Kidney (tissue), 14 donors: ENCODE measurements around the gene SLC24A5. TPM values are rescaled to one million over a fixed set of nuclear protein-coding genes. Genes with fewer than 3 reads are reported as not detected.

Experiments used
- DNase-seq, 5 donors: peaks; one replicate each; pipeline ENCODE4 v3.0.0-alpha.2; 2013 to 2020
- FAIRE-seq: peaks from 2 replicates; lab custom pipeline; 2012; peaks lifted over from hg19 to GRCh38; lab: Jason Lieb, UNC
- H3K27ac ChIP-seq, 2 donors: one replicate each; pipeline ENCODE4 v1.7.0; 2013; ENCODE audit warnings: low read depth in 2 of 2, low read length in 2 of 2, inconsistent platforms in 1 of 2
- H3K27me3 ChIP-seq: one replicate; pipeline ENCODE4 v1.7.1; 2013; ENCODE audit warnings: low read length, inconsistent platforms; ENCODE audit not compliant: control insufficient read depth, insufficient read depth
- H3K36me3 ChIP-seq, 3 donors: one replicate each; pipeline versions ENCODE4 v1.7.0 to v1.7.1; 2013; ENCODE audit warnings: low read length in 3 of 3, control low read depth in 1 of 3, inconsistent platforms in 1 of 3; ENCODE audit not compliant: insufficient read depth in 3 of 3, control insufficient read depth in 2 of 3
- H3K4me1 ChIP-seq, 3 donors: one replicate each; pipeline versions ENCODE4 v1.7.0 to v1.7.1; 2013; ENCODE audit warnings: low read length in 3 of 3, inconsistent platforms in 1 of 3, low read depth in 1 of 3; ENCODE audit not compliant: control insufficient read depth in 2 of 3, insufficient read depth in 2 of 3
- H3K4me3 ChIP-seq, 3 donors: one replicate each; pipeline versions ENCODE4 v1.7.0 to v1.8.1; 2013; ENCODE audit warnings: low read length in 3 of 3, control low read depth in 1 of 3, inconsistent platforms in 1 of 3
- H3K9ac ChIP-seq, 3 donors: one replicate each; pipeline versions ENCODE4 v1.7.0 to v1.7.1; 2013; ENCODE audit warnings: low read length in 3 of 3, control low read depth in 1 of 3, inconsistent platforms in 1 of 3
- H3K9me3 ChIP-seq, 3 donors: one replicate each; pipeline versions ENCODE4 v1.7.0 to v1.7.1; 2013; ENCODE audit warnings: low read length in 3 of 3, control low read depth in 1 of 3, inconsistent platforms in 1 of 3; ENCODE audit not compliant: control insufficient read depth in 2 of 3, insufficient read depth in 1 of 3
- intact Hi-C: fragments of 100-400 bp; cut with DNase I; formaldehyde crosslinking; loops from one replicate; pipeline ENCODE4 v1.11.1; 2022
- polyA plus RNA-seq: library from polyadenylated mRNA; stranded (reverse); fragments of 350-450 nt; fragmentation: Illumina TruSeq; extraction: RNeasy Lipid Tissue Mini Kit (QIAGEN cat#74804); gene quantifications from one replicate; pipeline ENCODE4 v1.2.3, GENCODE V29; 2014; ENCODE audit warnings: low read depth, low replicate concordance; ENCODE audit not compliant: insufficient read depth
- total RNA-seq: library from RNA; stranded (reverse); fragmentation: NEBNext Ultra II Directional; extraction: Animal tissue kit (Norgen Biotek cat#: 25700); gene quantifications from one replicate; pipeline ENCODE4 v1.2.1, GENCODE V29; 2021
- TF ChIP-seq, protein P1 (sequence below): IDR thresholded peaks from 3 replicates; pipeline ENCODE4 v1.5.1; 2012; ENCODE audit warnings: mild to moderate bottlenecking, moderate library complexity, borderline replicate concordance; ENCODE audit not compliant: insufficient read depth; ENCODE audit errors: extremely low read depth
- donor health status: control.
- donor health status: control.
- donor health status: control.
- donor health status: control.
- donor health status: control.
- donor health status: DM: yes; HTN: yes; CAD: no.
- donor health status: Normal renal cell carcinoma (clear cell type).

Gene SLC24A5
- total and polyA plus RNA-seq, 2 donors from 2014 or later, result not detected

DNA sequence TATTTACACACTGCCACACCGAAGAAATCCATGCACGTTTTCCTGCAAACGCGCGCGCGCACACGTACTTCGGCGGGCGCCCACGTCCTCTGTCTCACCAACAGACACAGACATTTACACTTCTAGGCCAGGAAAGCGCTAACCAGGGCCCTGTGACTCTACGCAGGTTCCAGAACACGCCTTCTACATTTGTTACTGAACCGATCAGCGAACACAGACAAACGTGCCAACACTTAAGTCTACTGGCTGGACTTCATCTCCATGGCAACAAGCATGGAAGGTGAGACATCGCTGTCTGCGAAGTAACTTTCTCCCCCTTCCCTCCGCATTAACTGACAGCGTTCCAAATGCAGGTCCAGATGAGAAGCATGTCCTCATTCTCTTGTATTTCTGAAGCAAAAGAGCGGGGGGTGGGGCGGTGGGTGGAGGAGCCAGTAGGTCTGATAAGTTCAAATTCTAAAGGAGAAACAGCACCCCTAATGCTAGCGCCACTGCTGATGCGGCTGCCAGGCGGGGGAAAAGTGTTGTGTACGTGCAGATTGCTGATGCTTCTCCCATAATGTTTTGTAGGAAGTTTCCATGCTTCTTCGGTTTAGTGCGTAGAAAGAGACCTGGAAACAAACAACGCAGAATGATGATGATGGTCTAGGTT lies 70.9 kb downstream of the SLC24A5 start, which contains the start of gene CTXN2:
Gene CTXN2, plus strand, starts transcription at position 92 of the 652 bp plus-strand sequence. CDS start 9,636 bp downstream, outside the sequence.
- FAIRE-seq, result no peak
- peak within 1 kb of the TSS in 1 of 3 donors; percentile 12 for H3K4me3 ChIP-seq
- TF ChIP-seq, protein P1, sequence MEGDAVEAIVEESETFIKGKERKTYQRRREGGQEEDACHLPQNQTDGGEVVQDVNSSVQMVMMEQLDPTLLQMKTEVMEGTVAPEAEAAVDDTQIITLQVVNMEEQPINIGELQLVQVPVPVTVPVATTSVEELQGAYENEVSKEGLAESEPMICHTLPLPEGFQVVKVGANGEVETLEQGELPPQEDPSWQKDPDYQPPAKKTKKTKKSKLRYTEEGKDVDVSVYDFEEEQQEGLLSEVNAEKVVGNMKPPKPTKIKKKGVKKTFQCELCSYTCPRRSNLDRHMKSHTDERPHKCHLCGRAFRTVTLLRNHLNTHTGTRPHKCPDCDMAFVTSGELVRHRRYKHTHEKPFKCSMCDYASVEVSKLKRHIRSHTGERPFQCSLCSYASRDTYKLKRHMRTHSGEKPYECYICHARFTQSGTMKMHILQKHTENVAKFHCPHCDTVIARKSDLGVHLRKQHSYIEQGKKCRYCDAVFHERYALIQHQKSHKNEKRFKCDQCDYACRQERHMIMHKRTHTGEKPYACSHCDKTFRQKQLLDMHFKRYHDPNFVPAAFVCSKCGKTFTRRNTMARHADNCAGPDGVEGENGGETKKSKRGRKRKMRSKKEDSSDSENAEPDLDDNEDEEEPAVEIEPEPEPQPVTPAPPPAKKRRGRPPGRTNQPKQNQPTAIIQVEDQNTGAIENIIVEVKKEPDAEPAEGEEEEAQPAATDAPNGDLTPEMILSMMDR, result no peak
- no peaks in the 10 kb centered on the region for H3K27me3 ChIP-seq
- no peaks in the 10 kb centered on the region for H3K9me3 ChIP-seq
- H3K27ac ChIP-seq, result no peak within 1 kb of the TSS
- no peaks in the 10 kb centered on the region for H3K36me3 ChIP-seq
- peak in 3 of 5 donors; percentile 16 to 34 (median 21) for DNase-seq
- no peaks in the 10 kb centered on the region for H3K4me1 ChIP-seq
- intact Hi-C loops, result no loop called here
- H3K9ac ChIP-seq, result no peak within 1 kb of the TSS

Other genes with a start within 250 kb of the SLC24A5 start
- 46.3 TPM for gene MYEF2, start 57.3 kb downstream of the SLC24A5 start, total RNA-seq
- gene MYEF2, start 57.3 kb downstream of the SLC24A5 start, polyA plus RNA-seq, result 17.6 TPM
- gene CTXN2, start 70.7 kb downstream of the SLC24A5 start, total RNA-seq, result 0.06 TPM
- 0.15 TPM for gene CTXN2, start 70.7 kb downstream of the SLC24A5 start, polyA plus RNA-seq
- gene SLC12A1, start 85.3 kb downstream of the SLC24A5 start, total RNA-seq, result 201 TPM
- 370 TPM for gene SLC12A1, start 85.3 kb downstream of the SLC24A5 start, polyA plus RNA-seq
- 85.6 TPM for gene DUT, start 210.4 kb downstream of the SLC24A5 start, total RNA-seq
- gene DUT, start 210.4 kb downstream of the SLC24A5 start, polyA plus RNA-seq, result 95.5 TPM